GM12878 (cell line): ENCODE data around the gene DDC. TPM values are rescaled to one million over a fixed set of nuclear protein-coding genes. Genes with fewer than 3 reads are reported as not detected.
"Not testable (repeated sequence)": the region's sequence is repeated elsewhere in the genome, so short reads cannot be mapped to it uniquely, and the experiment has no call there.

ENCODE experiments used
- ATAC-seq: fragments of 200-7000 bp; cut with Tn5 transposase; 3 replicates; pipeline ENCODE4 v1.9.1; 2020; ENCODE audit warnings: mild to moderate bottlenecking, moderate library complexity
- BruUV-seq: library from RNA; stranded (reverse); fragments of 400-500 nt; replicated peaks from 2 replicates; lab custom pipeline; 2021; lab: Mats Ljungman, UMichigan
- CTCF ChIA-PET: fragments of 300-600 bp; sonication (Branson Sonifier 250); formaldehyde crosslinking; extraction: SDS; loops from one replicate; lab custom pipeline; 2021; ENCODE audit warnings: inconsistent platforms; lab: Yijun Ruan, JAX
- POLR2A ChIA-PET: fragments of 350-600 bp; formaldehyde crosslinking; extraction: SDS; loops from one replicate; lab custom pipeline; 2021; ENCODE audit warnings: inconsistent platforms; lab: Charles Lee
- RAD21 ChIA-PET: fragments of 300-600 bp; sonication (Branson Sonifier 250); formaldehyde crosslinking; loops from one replicate; lab custom pipeline; 2023; ENCODE audit warnings: antibody characterized with exemption; ENCODE audit not compliant: unreplicated experiment; lab: Charles Lee
- SMC1A ChIA-PET: fragments of 300-600 bp; sonication (Branson Sonifier 250); formaldehyde crosslinking; loops from one replicate; lab custom pipeline; 2023; ENCODE audit not compliant: unreplicated experiment, uncharacterized antibody; lab: Charles Lee
- DNase-seq: peaks from one replicate; pipeline ENCODE4 v3.0.0-alpha.2; 2011; ENCODE audit warnings: low read depth, low spot score
- FAIRE-seq: peaks from 3 replicates; lab custom pipeline; 2011; peaks lifted over from hg19 to GRCh38; lab: Jason Lieb, UNC
- H2AFZ ChIP-seq: 2 replicates; pipeline ENCODE4 v1.6.0; 2011; ENCODE audit warnings: low read depth, low read length, control low read depth; ENCODE audit not compliant: control insufficient read depth
- H3K27ac ChIP-seq: 2 replicates; pipeline ENCODE4 v1.5.1; 2011; ENCODE audit warnings: control low read depth; ENCODE audit not compliant: control insufficient read depth, insufficient read depth
- H3K27me3 ChIP-seq, 2 experiments: replicated peaks in 1 of 2; 2 replicates each; pipeline versions ENCODE4 v1.6.0 to v1.6.1; 2011; ENCODE audit warnings: low read length in 1 of 2; ENCODE audit not compliant: control insufficient read depth in 2 of 2, insufficient read depth in 2 of 2
- H3K36me3 ChIP-seq, 2 experiments: 2 replicates each; pipeline ENCODE4 v1.5.1; 2011; ENCODE audit warnings: low read length in 1 of 2; ENCODE audit not compliant: control insufficient read depth in 2 of 2, insufficient read depth in 2 of 2
- H3K4me1 ChIP-seq: 2 replicates; pipeline ENCODE4 v1.6.1; 2011; ENCODE audit warnings: mild to moderate bottlenecking, low read length, moderate library complexity, mixed read lengths; ENCODE audit not compliant: control insufficient read depth, insufficient read depth
- H3K4me2 ChIP-seq: 2 replicates; pipeline ENCODE4 v1.6.0; 2011; ENCODE audit warnings: control low read depth; ENCODE audit not compliant: control insufficient read depth, insufficient read depth
- H3K4me3 ChIP-seq: fragments of 200-600 bp; sonication (generic); 2 replicates; pipeline ENCODE4 v1.5.1; 2016
- H3K79me2 ChIP-seq: 2 replicates; pipeline ENCODE4 v1.6.0; 2011; ENCODE audit warnings: low read length; ENCODE audit not compliant: control insufficient read depth, insufficient read depth
- H3K9ac ChIP-seq: 2 replicates; pipeline ENCODE4 v1.8.0; 2011; ENCODE audit warnings: low read length, control low read depth, mixed read lengths; ENCODE audit not compliant: control insufficient read depth, insufficient read depth
- H3K9me3 ChIP-seq: replicated peaks from 3 replicates; pipeline ENCODE4 v1.5.1; 2011; ENCODE audit warnings: mild to moderate bottlenecking, low read length; ENCODE audit not compliant: control insufficient read depth, insufficient read depth
- H4K20me1 ChIP-seq: 2 replicates; pipeline ENCODE4 v1.6.0; 2011; ENCODE audit not compliant: control insufficient read depth, insufficient read depth
- CHD4 ChIP-seq: fragments of 200-600 bp; sonication (generic); IDR thresholded peaks from 2 replicates; pipeline ENCODE4 v1.6.1; 2016; ENCODE audit warnings: mild to moderate bottlenecking
- DPF2 ChIP-seq: fragments of 450-650 bp; IDR thresholded peaks from 2 replicates; pipeline ENCODE4 v1.6.1; 2017; ENCODE audit warnings: mild to moderate bottlenecking
- FOS ChIP-seq: IDR thresholded peaks from 3 replicates; pipeline ENCODE4 v1.6.1; 2011; ENCODE audit warnings: borderline replicate concordance; ENCODE audit not compliant: insufficient read length; ENCODE audit errors: extremely low read depth
- HDGF ChIP-seq: fragments of 450-650 bp; IDR thresholded peaks from 2 replicates; pipeline ENCODE4 v1.6.1; 2016; ENCODE audit warnings: antibody characterized with exemption
- IRF5 ChIP-seq: fragments of 450-650 bp; IDR thresholded peaks from 2 replicates; pipeline ENCODE4 v1.6.1; 2017; ENCODE audit warnings: borderline replicate concordance
- MTA2 ChIP-seq: fragments of 450-650 bp; IDR thresholded peaks from 2 replicates; pipeline ENCODE4 v1.6.1; 2016; ENCODE audit warnings: low read depth, mild to moderate bottlenecking, moderate library complexity
- NKRF ChIP-seq: fragments of 450-650 bp; conservative IDR thresholded peaks from 2 replicates; pipeline ENCODE4 v1.6.1; 2017; ENCODE audit warnings: mild to moderate bottlenecking, moderate library complexity
- POLR2AphosphoS2 ChIP-seq: IDR thresholded peaks from 2 replicates; pipeline ENCODE4 v1.6.1; 2011; ENCODE audit warnings: low read depth, mild to moderate bottlenecking, low read length, improper control_type of control experiment, moderate library complexity
- RB1 ChIP-seq: fragments of 450-650 bp; formaldehyde crosslinking; IDR thresholded peaks from 2 replicates; pipeline ENCODE4 v1.6.1; 2017; ENCODE audit warnings: mild to moderate bottlenecking, borderline replicate concordance
- RFX5 ChIP-seq: IDR thresholded peaks from 2 replicates; pipeline ENCODE4 v1.6.1; 2011; ENCODE audit warnings: low read depth, low read length, improper control_type of control experiment
- STAT1 ChIP-seq: fragments of 450-650 bp; conservative IDR thresholded peaks from 2 replicates; pipeline ENCODE4 v1.6.1; 2014; ENCODE audit warnings: antibody characterized with exemption, mild to moderate bottlenecking
- STAT3 ChIP-seq: IDR thresholded peaks from 2 replicates; pipeline ENCODE4 v1.6.1; 2011; ENCODE audit warnings: low read depth, low read length, improper control_type of control experiment
- YBX1 ChIP-seq: fragments of 450-650 bp; IDR thresholded peaks from 2 replicates; pipeline ENCODE4 v1.6.1; 2016; ENCODE audit warnings: antibody characterized with exemption
- ZNF24 ChIP-seq: fragments of 450-650 bp; IDR thresholded peaks from 2 replicates; pipeline ENCODE4 v1.6.1; 2017; ENCODE audit warnings: antibody characterized with exemption, mild to moderate bottlenecking
- ZNF622 ChIP-seq: fragments of 450-650 bp; IDR thresholded peaks from 2 replicates; pipeline ENCODE4 v1.6.1; 2017; ENCODE audit warnings: mild to moderate bottlenecking, inconsistent platforms
- WGBS: methylation state at CpG from one replicate; pipeline ENCODE4 v1.1.6; 2016; ENCODE audit warnings: low lambda C conversion rate; ENCODE audit not compliant: insufficient replicate concordance, insufficient coverage; ENCODE audit errors: missing lambda C conversion rate; 5-methylcytosine and 5-hydroxymethylcytosine counted together
- in situ Hi-C: fragments of 300-500 bp; cut with MboI; formaldehyde crosslinking; loops from 9 replicates; pipeline ENCODE4 v1.14.3; 2018; ENCODE audit warnings: mixed read lengths
- intact Hi-C: fragments of 100-400 bp; cut with micrococcal nuclease; formaldehyde crosslinking; loops from one replicate; pipeline ENCODE4 v1.14.2; 2022; ENCODE audit not compliant: unreplicated experiment
- polyA plus RNA-seq, 11 experiments: library from polyadenylated mRNA; depleted of rRNA in 4 of 11; unstranded in 6 of 11; stranded (reverse) in 5 of 11; fragments of >200 nt; fragmentation: Nextera tagmentation in 4 of 11; fragmentation: Illumina TruSeq in 1 of 11; extraction: Ambion mirVana in 4 of 11; extraction: Trizol in 1 of 11; gene quantifications; 1 replicate in 1 of 11; 2 replicates in 10 of 11; pipeline versions ENCODE4 v1.2.1 to v1.2.3, GENCODE V29; 2011 to 2016; ENCODE audit warnings: inconsistent platforms in 2 of 11, missing spikeins in 2 of 11, low read depth in 1 of 11
- total RNA-seq, 4 experiments: library from RNA; depleted of rRNA in 3 of 4; stranded (reverse); fragments of >200 nt in 3 of 4; fragmentation: Illumina TruSeq in 1 of 4; extraction: Trizol in 1 of 4; gene quantifications; 2 replicates each; pipeline versions ENCODE4 v1.2.1 to v1.2.3, GENCODE V29; 2013 to 2021

Gene DDC
- total and polyA plus RNA-seq, 10 of the 15 experiments (the other 5 are each of a cell fraction or from before 2014, with no cell fraction given), result not detected

GRCh38 chr7:50537417-50537816 is 27.8 kb downstream of the DDC start:
- Histone ChIP-seq H3K4me3 (no peak overlapping the region), H3K9me3 (no peaks in the 10 kb centered on the region), H2AFZ (no peak overlapping the region), H4K20me1 (no peaks in the 10 kb centered on the region), H3K9ac (no peak overlapping the region), H3K79me2 (no peaks in the 10 kb centered on the region), H3K4me2 (no peak overlapping the region), H3K4me1 (no peaks in the 10 kb centered on the region), H3K27me3 (no peaks in the 10 kb centered on the region; a peak in 1 of 4 replicates), H3K36me3 (no peaks in the 10 kb centered on the region), H3K27ac (no peak overlapping the region)
- SMC1A ChIA-PET, result no interaction called here
- RAD21 ChIA-PET, result no interaction called here
- DNase-seq, result no peak
- TF ChIP-seq FOS (no peak), DPF2 (no peak), RB1 (no peak), MTA2 (no peak), CHD4 (no peak), NKRF (no peak), POLR2AphosphoS2 (no peak), ZNF622 (no peak), STAT1 (no peak), IRF5 (no peak), STAT3 (no peak), ZNF24 (no peak), YBX1 (no peak), RFX5 (no peak), HDGF (no peak)
- POLR2A ChIA-PET, result no interaction called here
- WGBS, result 64% methylated on average over 7 of the region's 8 CpGs
- ATAC-seq, result no peak
- CTCF ChIA-PET, result no interaction called here
- BruUV-seq, result no TSS peak
- in situ Hi-C loops, result no loop called here
- no peak for FAIRE-seq
- intact Hi-C loops, result no loop called here

- H2AFZ ChIP-seq, intact Hi-C loops, H3K9ac ChIP-seq, H3K27ac ChIP-seq, H3K4me2 ChIP-seq, RAD21 ChIA-PET, H3K4me1 ChIP-seq, H3K9me3 ChIP-seq, CTCF ChIA-PET, H3K4me3 ChIP-seq, in situ Hi-C loops, BruUV-seq, DNase-seq, ATAC-seq, H3K36me3 ChIP-seq, FAIRE-seq, POLR2A ChIA-PET, H3K27me3 ChIP-seq, H3K79me2 ChIP-seq, SMC1A ChIA-PET, H4K20me1 ChIP-seq: not testable (repeated sequence)
- 32% methylated on average over 7 of the region's 7 CpGs for WGBS
These were observed 29.9 kb downstream of the DDC start for GRCh38 chr7:50535291-50535711.
